Activated naive CD4-positive, alpha-beta T cell treated with anti-CD3 and anti-CD28 coated beads, Interleukin-2, amount 50 U/mL, for 16 hours (primary cell): ENCODE results near the gene RAB31.
"Not testable (repeated sequence)": the region's sequence is repeated elsewhere in the genome, so short reads cannot be mapped to it uniquely, and the experiment has no call there.

Source experiments
- DNase-seq: peaks from one replicate; pipeline ENCODE4 v3.0.0-alpha.2; 2020

The RAB31 gene, protein sequence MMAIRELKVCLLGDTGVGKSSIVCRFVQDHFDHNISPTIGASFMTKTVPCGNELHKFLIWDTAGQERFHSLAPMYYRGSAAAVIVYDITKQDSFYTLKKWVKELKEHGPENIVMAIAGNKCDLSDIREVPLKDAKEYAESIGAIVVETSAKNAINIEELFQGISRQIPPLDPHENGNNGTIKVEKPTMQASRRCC

DNA sequence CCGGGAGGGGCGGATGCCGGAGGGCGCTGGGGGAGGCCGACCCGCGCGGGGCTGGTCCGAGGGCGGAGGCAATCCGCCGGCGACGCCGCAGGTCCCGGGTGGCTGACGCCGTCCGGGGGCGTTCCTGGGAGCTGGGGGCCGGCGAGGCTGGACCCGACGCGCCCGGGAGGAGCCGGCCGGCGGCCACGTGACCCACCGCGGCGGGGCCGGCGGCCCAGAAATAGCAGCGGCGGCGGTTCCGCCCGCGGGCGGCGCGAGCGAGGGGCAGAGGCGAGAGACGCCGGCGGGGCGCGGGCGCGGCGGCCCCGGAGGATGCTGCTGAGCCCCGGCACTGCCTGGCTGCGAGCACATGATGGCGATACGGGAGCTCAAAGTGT is at the start of gene RAB31:
Gene RAB31, plus strand, starts transcription at position 245 of the 377 bp plus-strand sequence. Its CDS starts 105 bp downstream, at position 350.
- DNase-seq, result no peak

DNA sequence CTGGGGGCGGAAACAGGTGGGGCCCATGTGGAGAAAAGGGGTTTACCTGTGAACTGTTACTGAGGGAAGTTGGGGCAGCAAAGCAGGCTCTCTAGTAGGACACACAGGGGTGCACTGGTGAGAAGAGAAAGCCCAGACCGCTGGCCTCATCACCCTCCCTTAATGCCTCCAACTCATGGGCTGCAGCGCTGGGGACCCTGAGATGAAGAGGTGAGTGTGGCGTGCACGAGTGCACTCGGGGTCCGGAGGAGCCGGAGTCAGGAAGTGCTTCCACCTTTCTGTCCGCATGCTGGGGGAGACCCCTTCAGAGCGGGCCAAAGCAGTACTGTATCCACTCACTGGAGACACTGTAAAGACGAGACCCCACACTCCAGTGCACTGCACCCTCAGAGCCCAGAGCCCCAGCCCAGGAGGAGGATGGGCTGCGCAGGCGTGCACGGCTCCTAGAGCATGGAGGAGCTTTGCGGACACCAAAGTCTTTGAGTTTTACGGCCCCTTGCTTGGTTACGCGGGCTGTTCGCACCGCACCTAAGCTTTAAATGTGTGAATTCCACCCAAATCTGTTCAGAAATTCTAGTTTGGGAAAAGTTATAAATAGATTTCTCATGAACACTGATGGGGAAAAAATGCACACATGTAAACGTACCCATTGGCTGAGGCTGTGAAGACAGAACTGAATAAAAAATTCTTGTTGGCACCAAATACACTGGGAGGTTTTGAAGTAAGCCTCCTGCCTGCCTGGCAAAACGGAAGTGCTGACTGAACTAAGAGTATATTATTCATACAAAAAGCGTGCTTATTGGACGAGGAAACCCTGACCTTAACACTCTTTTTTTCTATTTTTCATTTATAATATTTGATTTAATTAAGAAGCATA is 48.4 kb upstream of the RAB31 start:
- DNase-seq, result no peak

DNA sequence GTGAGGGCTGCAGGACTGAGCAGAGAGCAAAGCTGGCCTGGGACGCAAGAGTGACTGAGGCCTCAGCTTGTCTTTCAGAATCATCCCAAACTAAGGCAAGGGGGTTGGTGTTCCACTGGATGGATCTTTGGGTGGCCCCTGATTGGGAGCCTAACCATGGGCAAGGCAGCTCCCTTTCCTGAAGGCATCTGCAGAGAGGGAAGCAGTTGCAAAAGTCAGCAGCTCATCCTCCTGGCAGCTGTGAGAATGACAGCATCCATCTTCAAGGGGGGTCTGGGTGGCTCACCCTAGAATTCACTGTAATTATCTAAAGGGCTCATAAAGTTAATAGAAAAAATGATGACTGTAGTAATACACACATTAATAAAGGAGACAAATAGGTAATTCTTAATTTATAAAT is 46.5 kb upstream of the RAB31 start:
- DNase-seq, result no peak

DNA sequence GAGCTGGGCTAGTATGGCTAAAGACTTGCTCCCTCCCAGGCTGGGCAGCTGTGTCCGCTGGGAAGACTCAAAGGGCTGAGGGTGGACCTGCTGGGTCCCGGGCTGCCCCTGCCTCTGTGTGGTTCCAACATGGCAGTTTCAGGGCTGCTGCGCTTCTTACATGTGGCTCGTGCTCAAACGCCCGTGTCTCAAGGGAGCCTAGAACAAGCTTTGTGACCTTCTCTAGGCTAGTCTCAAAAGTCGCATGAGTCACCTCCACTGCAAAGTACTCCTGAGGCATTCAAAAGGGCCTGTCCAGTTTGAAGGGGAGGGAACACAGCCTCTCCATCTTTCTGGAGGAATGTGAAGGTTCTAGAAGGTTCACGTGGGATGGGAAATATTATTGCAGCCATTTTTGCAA is 44.7 kb upstream of the RAB31 start:
- no peak for DNase-seq

DNA sequence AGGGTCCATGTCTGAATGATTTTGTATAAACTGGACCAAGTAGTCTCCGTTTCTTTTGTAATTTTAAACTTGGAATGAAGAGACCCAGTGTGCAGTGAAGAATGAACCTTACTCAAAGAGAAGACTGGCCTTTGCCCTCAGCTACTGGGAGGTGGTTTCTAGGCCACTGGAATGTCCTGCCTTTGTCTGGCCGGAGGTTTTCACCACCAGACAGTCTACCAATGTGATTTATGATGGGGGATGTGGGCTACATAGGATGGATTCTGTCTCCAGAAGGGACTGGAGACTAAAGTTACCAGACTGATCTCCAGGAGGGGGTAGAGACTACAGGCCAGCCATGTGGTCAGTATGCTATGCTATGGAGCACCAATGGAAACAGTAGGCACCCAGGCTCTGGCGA is 42.8 kb upstream of the RAB31 start:
- no peak for DNase-seq

DNA sequence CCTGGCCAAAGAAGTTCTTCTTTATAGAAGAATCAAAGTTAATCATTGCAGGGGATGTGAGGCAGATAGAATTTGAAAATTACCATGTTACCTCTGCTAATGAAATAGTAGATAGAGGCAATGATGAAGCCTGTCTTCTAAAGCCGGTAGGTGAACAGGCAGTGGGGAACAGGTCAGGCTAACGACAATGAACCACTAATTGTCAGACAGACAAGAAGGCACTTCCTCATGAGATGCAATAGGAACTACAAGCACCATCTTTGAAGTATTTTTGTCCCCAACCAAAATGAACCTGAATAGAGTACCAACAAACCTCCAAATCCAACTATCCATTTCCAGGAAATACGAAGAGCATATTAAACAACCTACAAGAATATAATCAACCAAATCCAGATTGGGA is 41.6 kb upstream of the RAB31 start:
- no peak for DNase-seq

DNA sequence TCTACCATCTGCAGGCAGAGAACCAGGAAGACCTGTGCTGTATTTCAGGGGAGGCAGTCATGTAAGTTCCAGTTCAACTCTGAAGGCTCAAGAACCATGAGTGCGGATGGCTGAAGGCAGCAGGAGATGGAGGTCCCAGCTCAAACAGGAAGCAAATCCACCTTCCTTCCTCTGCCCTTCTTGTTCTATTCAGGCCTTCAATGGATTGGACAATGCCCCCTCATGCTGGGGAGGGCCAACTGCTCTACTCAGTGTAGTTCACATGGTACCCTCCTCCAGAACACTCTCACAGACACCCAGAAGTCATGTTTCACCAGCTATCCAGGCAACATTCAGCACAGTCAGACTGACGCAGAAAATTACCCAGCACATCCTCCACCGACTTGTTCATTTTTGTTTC is 39.1 kb upstream of the RAB31 start:
- DNase-seq, result no peak

DNA sequence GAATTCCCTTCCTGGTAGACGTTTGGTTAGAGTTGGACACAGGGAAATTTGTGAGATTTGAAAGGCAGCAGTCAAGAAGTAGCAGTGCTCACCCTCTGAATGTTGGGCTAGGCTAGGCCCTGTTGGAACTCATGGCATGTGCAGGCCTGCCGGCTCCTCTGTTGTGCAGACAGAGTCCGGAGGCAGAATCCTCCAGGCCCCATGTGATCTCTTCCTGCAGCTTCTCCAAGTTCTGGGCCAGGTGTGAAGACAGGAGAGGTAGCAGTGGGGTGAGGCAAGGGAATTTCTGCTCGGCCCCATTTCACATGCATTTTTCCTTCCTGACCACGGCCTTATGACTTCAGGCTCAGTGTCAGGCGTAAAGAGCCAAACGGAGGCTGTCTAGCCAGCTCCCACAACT is 36.9 kb upstream of the RAB31 start:
- no peak for DNase-seq

DNA sequence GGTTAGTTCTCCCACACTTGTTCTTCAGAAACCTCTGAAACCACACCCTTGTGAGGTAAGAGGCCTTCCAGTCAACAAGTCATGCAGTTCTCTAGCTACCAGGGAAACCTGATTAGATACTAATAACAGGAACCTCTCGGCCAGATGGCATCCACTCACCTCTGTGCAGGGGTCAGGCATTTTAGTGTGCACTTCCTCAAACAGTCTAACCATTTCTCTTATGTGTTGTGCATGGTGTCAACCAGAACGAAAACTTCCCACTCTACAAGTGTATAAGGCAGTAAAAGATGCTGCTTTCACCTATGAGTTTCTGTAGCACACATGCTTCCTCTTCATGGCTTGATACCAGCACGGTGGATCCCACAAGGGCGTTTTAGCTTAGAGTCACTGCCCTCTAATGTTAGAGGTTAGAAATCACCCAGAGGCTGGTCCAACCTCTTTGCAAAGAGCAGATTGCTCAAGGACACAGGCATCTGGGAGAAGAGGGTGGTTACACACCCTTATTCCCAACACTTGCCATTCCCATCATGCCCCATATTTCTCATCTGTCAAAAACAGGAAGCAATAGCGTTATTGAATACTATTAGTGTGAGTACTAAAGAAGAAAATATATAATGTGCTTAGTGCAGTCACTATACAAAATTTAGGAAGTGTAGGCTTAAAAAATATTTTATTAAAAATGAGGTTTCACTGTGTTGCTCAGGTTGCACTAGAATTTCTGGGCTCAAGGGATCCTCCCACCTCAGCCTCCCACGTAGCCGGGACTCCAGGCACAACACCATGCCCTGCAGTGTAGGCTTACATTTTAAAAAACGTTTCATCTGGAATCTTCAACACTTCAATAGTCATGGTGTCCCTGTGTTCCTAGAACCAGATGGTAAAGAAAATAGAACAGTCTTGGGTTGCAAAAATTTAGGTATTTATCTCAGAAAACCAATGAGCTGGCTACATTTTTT is 34.5 kb upstream of the RAB31 start:
- DNase-seq, result no peak

DNA sequence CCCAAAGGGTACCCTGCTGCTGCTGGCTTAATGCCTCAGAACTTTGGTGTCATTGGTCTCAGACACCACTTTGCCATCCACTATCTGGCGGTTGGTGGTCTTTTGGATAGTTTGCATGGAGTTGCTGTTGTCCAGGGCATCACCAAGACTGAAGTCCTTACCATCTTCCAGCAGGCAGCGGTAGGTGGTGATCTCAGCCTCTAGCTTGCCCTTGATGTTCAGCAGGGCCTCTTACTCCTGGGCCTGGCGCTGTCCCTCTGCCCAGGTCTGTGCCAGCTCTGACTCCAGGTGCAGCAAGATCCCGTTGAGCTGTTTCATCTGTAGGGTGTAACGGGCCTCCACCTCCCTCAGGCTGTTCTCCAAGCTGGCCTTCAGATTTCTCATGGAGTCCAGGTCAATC is 29.9 kb upstream of the RAB31 start:
- not testable (repeated sequence) for DNase-seq

DNA sequence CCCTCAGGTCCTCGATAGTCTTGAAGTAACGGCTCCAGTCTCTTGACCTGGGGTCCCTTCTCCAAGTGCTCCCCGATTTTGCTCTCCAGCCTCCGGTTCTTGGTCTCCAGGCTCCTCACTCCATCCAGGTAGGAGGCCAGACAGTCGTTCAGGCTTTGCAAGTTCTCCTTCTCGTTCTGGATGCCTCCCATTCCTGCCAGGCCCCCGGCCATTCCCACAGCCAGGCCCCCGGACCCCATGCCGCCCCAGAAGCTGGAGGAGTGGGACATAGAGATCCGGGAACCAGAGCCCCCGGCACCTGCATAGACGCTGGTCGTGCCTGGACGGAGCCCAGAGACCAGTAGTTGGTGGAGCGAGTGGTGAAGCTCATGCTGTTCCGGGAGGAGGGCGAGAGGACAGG is 29.0 kb upstream of the RAB31 start:
- no peak for DNase-seq

DNA sequence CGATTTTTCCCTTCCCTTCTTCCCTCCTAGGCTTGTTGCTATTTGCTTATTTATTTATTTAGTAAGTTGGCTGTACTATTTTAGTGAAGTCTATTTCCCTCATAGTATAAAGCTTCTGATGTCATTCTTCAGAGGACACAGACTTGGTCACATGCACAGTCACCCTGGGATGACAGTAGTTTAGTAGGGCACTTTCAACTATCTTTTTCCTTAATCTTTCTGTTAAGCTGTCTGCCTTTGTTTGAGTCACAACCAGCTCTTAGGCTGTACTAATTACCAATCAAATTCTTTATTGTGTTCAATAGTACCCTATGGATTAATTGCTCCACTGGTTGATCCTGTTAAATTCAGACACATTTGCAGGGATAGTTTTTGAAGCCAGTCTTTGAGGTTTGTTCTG is 26.9 kb upstream of the RAB31 start:
- no peak for DNase-seq

DNA sequence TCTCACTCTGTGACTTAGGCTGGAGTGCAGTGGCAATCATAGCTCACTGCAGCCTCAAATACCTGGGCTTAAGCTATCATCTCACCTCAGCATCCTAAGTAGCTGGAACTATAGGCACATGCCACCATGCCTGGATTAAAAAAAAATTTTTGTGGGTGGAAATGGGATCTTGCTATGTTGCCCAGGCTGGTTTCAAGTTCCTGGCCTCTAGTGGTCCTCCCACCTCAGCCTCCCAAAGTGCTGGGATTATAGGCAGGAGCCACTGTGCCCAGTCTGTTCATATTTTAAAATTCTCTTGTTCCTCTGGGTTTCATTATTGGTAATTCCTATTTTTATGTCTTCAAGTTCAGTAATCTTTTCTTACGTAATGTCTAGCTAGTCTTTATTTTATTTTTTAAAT is 25.5 kb upstream of the RAB31 start:
- DNase-seq, result no peak

DNA sequence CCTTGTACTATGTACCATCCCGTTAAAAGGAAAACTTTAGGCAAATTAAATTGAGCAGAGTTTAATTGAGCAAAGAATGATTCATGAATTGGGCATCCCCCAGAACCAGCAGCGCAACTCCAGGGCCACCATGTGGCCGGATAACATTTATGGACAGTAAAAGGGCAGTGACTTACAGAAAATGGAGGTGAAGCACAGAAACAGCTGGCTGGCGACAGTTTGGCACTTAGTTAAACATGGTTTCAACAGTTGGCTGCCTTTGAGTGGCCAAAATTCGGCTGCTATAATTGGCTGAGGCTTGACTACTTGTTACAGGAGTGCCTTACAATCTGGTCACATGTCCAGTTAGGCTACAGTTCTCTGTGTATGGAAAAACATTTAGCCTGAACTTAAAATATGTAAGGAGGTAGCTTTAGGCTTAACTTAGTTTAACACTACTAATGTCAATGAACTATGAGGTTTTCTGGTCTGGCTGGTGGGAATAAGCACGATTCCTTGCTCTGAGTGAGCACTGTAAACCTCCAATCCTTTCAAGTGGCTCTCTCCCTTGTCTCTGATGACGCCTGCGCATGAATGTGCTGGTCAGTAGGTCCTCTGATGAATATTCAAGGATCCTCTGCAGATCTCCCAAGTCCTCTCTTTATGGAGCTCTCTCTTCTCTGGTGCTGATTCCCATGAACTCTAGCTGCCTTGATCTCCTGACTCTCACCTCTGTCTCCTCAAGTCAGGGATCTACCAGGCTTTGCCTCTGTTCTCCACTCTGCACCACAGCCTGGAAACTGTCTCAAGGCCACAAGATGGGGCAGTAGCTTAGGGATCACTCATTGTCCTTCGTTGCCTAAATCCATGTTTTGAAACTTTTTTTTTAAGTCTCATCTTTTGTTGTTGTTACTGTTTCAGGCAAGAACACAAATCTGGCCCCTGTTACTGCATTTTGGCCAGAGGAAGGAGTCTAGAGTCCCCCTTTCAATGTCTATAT is 24.4 kb upstream of the RAB31 start:
- DNase-seq, result no peak

DNA sequence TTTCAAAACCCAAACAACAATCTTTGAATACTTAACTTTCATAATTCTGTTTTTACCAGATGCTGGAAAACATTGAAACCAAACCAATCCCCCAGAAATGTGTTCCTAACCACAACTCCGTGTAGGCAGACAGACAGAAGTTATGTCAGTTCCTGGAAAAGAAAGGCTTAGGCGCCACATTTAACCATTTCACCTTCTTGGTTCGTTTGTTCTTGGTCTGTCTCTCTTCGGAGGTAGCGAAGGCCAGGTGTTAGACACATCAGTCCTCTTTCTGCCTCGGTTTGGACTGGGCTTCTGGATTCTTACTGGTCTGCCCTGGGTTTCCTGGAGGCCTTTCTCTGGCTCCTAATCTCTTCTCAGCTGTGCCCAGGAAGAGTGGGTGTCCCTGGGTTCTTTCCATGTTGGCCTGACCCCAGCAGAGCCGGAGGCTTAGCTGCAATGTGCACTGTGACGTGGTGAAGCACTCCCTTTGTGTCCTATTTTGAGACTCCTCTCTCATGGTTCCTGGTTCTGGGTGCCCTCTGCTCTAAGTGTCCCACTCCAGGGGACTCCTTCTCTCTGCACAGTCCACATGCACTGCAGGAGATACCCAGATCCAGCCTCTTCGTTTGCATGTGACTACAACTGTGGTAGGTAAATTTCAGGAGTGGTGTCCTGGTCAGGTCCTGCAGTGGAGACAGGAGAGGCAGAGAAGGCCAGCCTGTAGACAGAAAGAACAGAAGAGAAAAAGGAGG is 23.1 kb upstream of the RAB31 start:
- no peak for DNase-seq

DNA sequence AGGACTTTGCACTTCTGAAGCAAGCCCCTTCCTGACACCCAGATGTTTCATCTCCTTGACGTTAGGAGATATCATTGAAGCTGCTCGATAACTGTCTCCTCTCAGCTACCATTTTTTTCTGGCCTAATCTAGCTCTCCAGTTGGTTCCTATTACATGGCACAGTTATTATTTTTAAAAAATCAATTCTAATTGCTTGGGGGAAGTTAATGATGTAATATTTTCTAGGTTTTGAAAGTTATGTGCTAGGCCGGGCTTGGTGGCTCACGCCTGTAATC is 22.5 kb upstream of the RAB31 start:
- DNase-seq, result no peak

DNA sequence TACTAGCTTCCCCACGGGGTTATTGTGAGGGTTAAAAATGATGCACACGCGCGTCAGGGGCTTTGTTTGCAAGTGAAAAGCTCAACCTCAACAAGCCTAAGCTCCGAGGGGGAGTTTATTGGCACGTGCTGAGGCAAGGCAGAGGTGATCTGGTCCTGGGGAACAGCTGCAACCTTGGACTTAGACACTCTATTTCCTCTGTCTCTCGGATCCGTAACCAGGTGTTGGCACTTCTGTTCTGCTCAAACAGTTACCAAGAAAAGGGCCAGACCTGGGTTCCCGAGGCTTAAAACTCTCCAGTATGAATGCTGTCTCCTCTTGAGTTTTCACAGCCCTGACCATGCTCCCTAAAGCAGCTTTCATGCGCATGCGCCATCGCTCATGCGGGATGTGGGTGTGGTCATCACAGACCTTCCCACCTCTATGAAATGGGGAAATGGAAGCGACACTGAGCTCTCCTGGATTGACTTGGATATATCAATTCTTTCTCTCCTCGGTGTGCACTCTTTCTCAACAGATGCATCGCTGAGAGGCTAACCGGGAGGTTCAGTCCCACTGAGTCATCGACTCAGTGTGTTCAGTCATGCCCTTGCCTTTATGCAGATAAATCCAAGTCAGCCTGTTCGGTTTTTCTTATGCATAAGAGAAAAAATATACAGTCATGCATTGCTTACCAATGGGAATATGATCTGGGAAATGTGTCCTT is 19.9 kb upstream of the RAB31 start:
- DNase-seq, result no peak

DNA sequence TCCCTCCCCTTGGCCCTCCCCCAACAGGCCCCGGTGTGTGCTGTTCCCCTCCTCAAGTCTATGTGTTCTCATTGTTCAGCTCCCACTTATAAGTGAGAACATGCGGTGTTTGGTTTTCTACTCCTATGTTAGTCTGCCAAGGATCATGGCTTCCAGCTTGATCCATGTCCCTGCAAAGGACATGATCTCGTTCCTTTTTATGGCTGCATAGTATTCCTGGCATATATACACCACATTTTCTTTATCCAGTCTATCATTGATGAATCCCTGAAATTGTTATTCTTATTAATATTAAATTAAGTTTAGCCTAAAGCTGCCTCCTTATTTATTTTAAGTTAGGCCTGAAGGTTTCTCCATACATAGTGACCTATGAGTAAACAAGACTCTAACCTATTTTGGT is 18.8 kb upstream of the RAB31 start:
- no peak for DNase-seq

DNA sequence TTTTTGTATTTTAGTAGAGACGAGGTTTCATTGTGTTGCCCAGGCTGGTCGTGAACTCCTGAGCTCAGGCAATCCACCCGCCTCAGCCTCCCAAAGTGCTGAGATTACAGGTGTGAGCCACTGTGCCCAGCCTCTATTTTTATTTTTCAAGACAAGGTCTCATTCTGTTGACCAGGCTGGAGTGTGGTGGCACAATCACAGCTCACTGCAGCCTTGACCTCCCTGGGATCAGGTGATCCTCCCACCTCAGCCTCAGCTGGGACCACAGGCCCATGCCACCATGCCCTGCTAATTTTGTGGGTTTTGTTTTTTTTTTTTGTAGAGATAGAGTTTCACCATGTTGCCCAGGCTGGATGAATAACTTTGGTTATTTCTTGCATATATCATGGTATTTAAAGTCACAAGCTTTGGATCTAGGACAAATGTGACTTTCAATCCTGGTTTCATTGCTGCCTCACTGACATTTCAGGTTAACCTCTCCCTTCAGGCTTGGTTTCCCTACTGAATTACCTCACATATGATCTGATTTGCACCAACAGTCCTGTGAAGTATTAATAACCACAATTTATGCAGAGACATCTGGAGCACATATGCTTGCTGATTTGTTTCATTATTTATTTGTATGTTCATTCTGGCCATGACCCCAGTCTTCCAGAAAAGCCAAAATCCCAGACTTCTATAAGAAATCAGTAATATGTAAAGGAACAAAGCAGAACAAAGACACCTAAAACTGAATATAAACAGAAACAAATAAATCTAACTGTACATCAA is 17.5 kb upstream of the RAB31 start:
- DNase-seq, result no peak

DNA sequence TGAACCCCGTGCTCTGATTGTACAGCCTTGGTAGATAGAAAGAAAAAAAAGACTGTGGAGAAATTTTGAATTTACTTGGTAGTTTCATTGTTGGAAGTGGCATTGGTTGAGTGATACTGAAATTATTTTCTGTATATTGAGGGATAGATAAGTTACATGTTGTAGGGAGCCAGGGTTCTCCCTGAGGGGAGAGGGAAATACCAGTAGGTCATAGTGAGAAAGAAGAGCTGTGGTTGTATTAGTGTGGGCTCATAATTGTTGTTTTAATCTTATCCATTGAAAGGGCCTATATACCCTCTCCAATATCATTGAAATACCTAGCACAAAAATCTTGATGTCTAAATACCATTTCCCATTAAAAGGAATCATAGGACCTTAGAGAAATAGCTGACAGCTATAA is 16.9 kb upstream of the RAB31 start:
- DNase-seq, result no peak
